HepG2 (cell line): ENCODE measurements around the gene MS4A15. TPM values are rescaled to one million over a fixed set of nuclear protein-coding genes. Genes with fewer than 3 reads are reported as not detected.

ENCODE experiments used
- ATAC-seq: fragments of 200-7000 bp; cut with Tn5 transposase; 3 replicates; pipeline ENCODE4 v1.9.1; 2020; ENCODE audit warnings: mild to moderate bottlenecking, moderate library complexity
- BruUV-seq: library from RNA; stranded (reverse); fragments of 400-500 nt; replicated peaks from 2 replicates; lab custom pipeline; 2021; lab: Mats Ljungman, UMichigan
- CTCF ChIA-PET: fragments of 300-600 bp; formaldehyde crosslinking; extraction: SDS; loops from one replicate; lab custom pipeline; 2021; ENCODE audit warnings: low total read pairs, inconsistent platforms, low intra/inter-chr PET ratio; lab: Yijun Ruan, JAX
- POLR2A ChIA-PET: fragments of 350-600 bp; sonication (Branson Sonifier 250); formaldehyde crosslinking; loops from one replicate; lab custom pipeline; 2020; ENCODE audit warnings: antibody characterized with exemption, inconsistent platforms; lab: Yijun Ruan, JAX
- DNase-seq: peaks from one replicate; pipeline ENCODE4 v3.0.0-alpha.2; 2015; ENCODE audit warnings: low spot score
- FAIRE-seq: peaks from 3 replicates; lab custom pipeline; 2011; peaks lifted over from hg19 to GRCh38; lab: Jason Lieb, UNC
- H2AFZ ChIP-seq: one replicate; pipeline ENCODE4 v1.6.1; 2011; ENCODE audit warnings: low read length, inconsistent platforms
- H3K27ac ChIP-seq: fragments of 300-600 bp; 3 replicates; pipeline ENCODE4 v1.8.0; 2011; ENCODE audit warnings: mixed run types, mild to moderate bottlenecking, mixed read lengths, low read length, inconsistent platforms; ENCODE audit not compliant: insufficient read depth; ENCODE audit errors: extremely low read length
- H3K27me3 ChIP-seq, 2 experiments: fragments of 200-600 bp in 1 of 2; 2 replicates in 1 of 2; 3 replicates in 1 of 2; pipeline versions ENCODE4 v1.6.0 to v1.8.0; 2011; ENCODE audit warnings: low read length in 2 of 2, mild to moderate bottlenecking in 2 of 2, moderate library complexity in 2 of 2, inconsistent platforms in 1 of 2; ENCODE audit not compliant: insufficient read depth in 2 of 2, control insufficient read depth in 1 of 2
- H3K36me3 ChIP-seq, 2 experiments: fragments of 200-600 bp in 1 of 2; replicated peaks in 1 of 2; 2 replicates in 1 of 2; 3 replicates in 1 of 2; pipeline versions ENCODE4 v1.5.1 to v1.8.0; 2011; ENCODE audit warnings: low read length in 2 of 2, inconsistent platforms in 1 of 2; ENCODE audit not compliant: insufficient read depth in 2 of 2, control insufficient read depth in 1 of 2
- H3K4me1 ChIP-seq: 2 replicates; pipeline ENCODE4 v1.5.1; 2012; ENCODE audit warnings: low read length, inconsistent platforms; ENCODE audit not compliant: insufficient read depth
- H3K4me2 ChIP-seq: 2 replicates; pipeline ENCODE4 v1.6.0; 2011; ENCODE audit warnings: low read depth, low read length, inconsistent platforms
- H3K4me3 ChIP-seq, 3 experiments: fragments of 200-600 bp in 1 of 3; sonication (generic), shearing (Covaris generic) in 1 of 3; replicated peaks in 1 of 3; 2 replicates each; pipeline ENCODE4 v1.5.1; 2011 to 2016; ENCODE audit warnings: low read length in 3 of 3, inconsistent platforms in 2 of 3, low read depth in 2 of 3, mild to moderate bottlenecking in 2 of 3, control low read depth in 1 of 3, mixed read lengths in 1 of 3; ENCODE audit not compliant: insufficient read depth in 1 of 3
- H3K79me2 ChIP-seq: one replicate; pipeline ENCODE4 v1.6.1; 2011; ENCODE audit warnings: low read length, inconsistent platforms; ENCODE audit not compliant: insufficient read depth
- H3K9ac ChIP-seq: 2 replicates; pipeline ENCODE4 v1.6.0; 2011; ENCODE audit warnings: mild to moderate bottlenecking, low read depth, low read length, inconsistent platforms; ENCODE audit not compliant: insufficient read depth
- H3K9me3 ChIP-seq: 2 replicates; pipeline ENCODE4 v1.5.1; 2012; ENCODE audit warnings: mild to moderate bottlenecking, low read length
- H4K20me1 ChIP-seq: 2 replicates; pipeline ENCODE4 v1.6.0; 2011; ENCODE audit warnings: inconsistent platforms, mild to moderate bottlenecking, low read length, moderate library complexity; ENCODE audit not compliant: insufficient read depth
- FOSL2 ChIP-seq: sonication (generic); formaldehyde crosslinking; IDR thresholded peaks from 2 replicates; pipeline ENCODE4 v1.4.0; 2020; ENCODE audit warnings: missing genetic modification reagents
- FOXK1 ChIP-seq: sonication (generic); formaldehyde crosslinking; IDR thresholded peaks from 2 replicates; pipeline ENCODE4 v1.4.0; 2020; ENCODE audit warnings: low read depth, missing genetic modification reagents, borderline replicate concordance
- HMG20A ChIP-seq: IDR thresholded peaks from 2 replicates; pipeline ENCODE4 v1.6.1; 2016; ENCODE audit warnings: borderline replicate concordance
- PAF1 ChIP-seq: IDR thresholded peaks from 2 replicates; pipeline ENCODE4 v1.6.1; 2016; ENCODE audit warnings: missing genetic modification reagents, missing compliant biosample characterization
- TSC22D2 ChIP-seq: sonication (generic); formaldehyde crosslinking; IDR thresholded peaks from 2 replicates; pipeline ENCODE4 v1.5.1; 2020; ENCODE audit warnings: missing genetic modification reagents, mild to moderate bottlenecking, borderline replicate concordance
- ZFP82 ChIP-seq: sonication (generic); formaldehyde crosslinking; IDR thresholded peaks from 2 replicates; pipeline ENCODE4 v1.5.1; 2020; ENCODE audit warnings: mild to moderate bottlenecking, missing genetic modification reagents, borderline replicate concordance
- ZNF232 ChIP-seq: sonication (generic); formaldehyde crosslinking; IDR thresholded peaks from 2 replicates; pipeline ENCODE4 v1.4.0; 2020; ENCODE audit warnings: missing genetic modification reagents, borderline replicate concordance
- ZNF264 ChIP-seq: sonication (generic); formaldehyde crosslinking; IDR thresholded peaks from 2 replicates; pipeline ENCODE4 v1.4.0; 2020; ENCODE audit warnings: missing genetic modification reagents
- ZNF282 ChIP-seq: fragments of 450-650 bp; IDR thresholded peaks from 2 replicates; pipeline ENCODE4 v1.6.1; 2018; ENCODE audit not compliant: partially characterized antibody
- ZNF556 ChIP-seq: sonication (generic); formaldehyde crosslinking; IDR thresholded peaks from 2 replicates; pipeline ENCODE4 v1.4.0; 2020; ENCODE audit warnings: mild to moderate bottlenecking, missing genetic modification reagents, borderline replicate concordance
- ZNF564 ChIP-seq: sonication (generic); formaldehyde crosslinking; IDR thresholded peaks from 2 replicates; pipeline ENCODE4 v1.8.1; 2023; ENCODE audit warnings: mild to moderate bottlenecking, missing genetic modification reagents
- ZNF841 ChIP-seq: sonication (generic); formaldehyde crosslinking; IDR thresholded peaks from 2 replicates; pipeline ENCODE4 v1.8.1; 2023; ENCODE audit warnings: missing genetic modification reagents, borderline replicate concordance
- WGBS: methylation state at CpG from one replicate; pipeline ENCODE4 v1.1.6; 2017; ENCODE audit warnings: low lambda C conversion rate; 5-methylcytosine and 5-hydroxymethylcytosine counted together
- in situ Hi-C: cut with HindIII; loops from 2 replicates; pipeline ENCODE4 v1.10.0; 2017; ENCODE audit warnings: low pct_unique_long_range_greater_than_20kb; ENCODE audit not compliant: extremely low pct_ligation_motif_present
- intact Hi-C: fragments of 100-400 bp; cut with micrococcal nuclease; formaldehyde crosslinking; loops from one replicate; pipeline ENCODE4 v1.10.0; 2022; ENCODE audit not compliant: unreplicated experiment
- polyA plus RNA-seq, 8 experiments: library from polyadenylated mRNA; depleted of rRNA in 3 of 8; stranded (reverse) in 7 of 8; unstranded in 1 of 8; fragments of >200 nt; fragmentation: Illumina TruSeq in 4 of 8; extraction: Trizol in 4 of 8; gene quantifications; 2 replicates each; pipeline versions ENCODE4 v1.2.1 to v1.2.3, GENCODE V29; 2011 to 2016; ENCODE audit warnings: low read depth in 4 of 8, missing spikeins in 1 of 8, mixed read lengths in 1 of 8; ENCODE audit not compliant: insufficient read depth in 1 of 8
- total RNA-seq, 5 experiments: library from RNA; depleted of rRNA; stranded (reverse); fragments of >200 nt; fragmentation: Illumina TruSeq; extraction: Trizol; gene quantifications; 2 replicates each; pipeline ENCODE4 v1.2.3, GENCODE V29; 2016; ENCODE audit warnings: low read depth in 1 of 5
- TF ChIP-seq, protein P1 (sequence below): sonication (generic); formaldehyde crosslinking; IDR thresholded peaks from 2 replicates; pipeline ENCODE4 v1.8.0; 2022; ENCODE audit warnings: missing genetic modification reagents, mild to moderate bottlenecking, inconsistent platforms, borderline replicate concordance

MS4A15 gene
- total and polyA plus RNA-seq, 2 of the 13 experiments (the other 11 are each of a cell fraction or from before 2014, with no cell fraction given), result not detected

DNA sequence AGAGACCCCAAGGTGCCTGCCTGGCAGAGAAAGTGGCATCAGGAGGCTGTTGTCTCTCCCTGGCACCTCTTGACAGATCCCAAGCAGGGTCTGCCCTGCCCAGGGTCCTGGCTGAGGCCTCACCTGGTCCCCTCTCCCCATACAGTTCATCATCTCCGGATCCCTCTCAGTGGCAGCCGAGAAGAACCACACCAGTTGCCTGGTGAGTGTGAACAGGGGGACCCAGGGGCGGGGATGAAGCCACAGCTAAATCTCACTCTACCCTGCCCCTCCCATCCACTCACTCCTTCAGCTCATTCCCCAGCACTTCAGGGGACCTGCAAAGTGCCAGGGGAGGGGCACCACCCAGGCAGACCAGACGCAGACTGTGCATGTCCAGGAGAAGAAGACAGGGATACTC, 14.5 kb downstream of the MS4A15 start (continued):
- TF ChIP-seq TSC22D2 (CRISPR knock-in tag) (no peak), ZNF264 (no peak), FOXK1 (CRISPR knock-in tag) (no peak), ZNF556 (CRISPR knock-in tag) (no peak), ZFP82 (CRISPR knock-in tag) (no peak), HMG20A (CRISPR knock-in tag) (no peak), ZNF282 (no peak), ZNF841 (CRISPR knock-in tag) (no peak), PAF1 (no peak), ZNF232 (CRISPR knock-in tag) (no peak)
- TF ChIP-seq, protein P1, sequence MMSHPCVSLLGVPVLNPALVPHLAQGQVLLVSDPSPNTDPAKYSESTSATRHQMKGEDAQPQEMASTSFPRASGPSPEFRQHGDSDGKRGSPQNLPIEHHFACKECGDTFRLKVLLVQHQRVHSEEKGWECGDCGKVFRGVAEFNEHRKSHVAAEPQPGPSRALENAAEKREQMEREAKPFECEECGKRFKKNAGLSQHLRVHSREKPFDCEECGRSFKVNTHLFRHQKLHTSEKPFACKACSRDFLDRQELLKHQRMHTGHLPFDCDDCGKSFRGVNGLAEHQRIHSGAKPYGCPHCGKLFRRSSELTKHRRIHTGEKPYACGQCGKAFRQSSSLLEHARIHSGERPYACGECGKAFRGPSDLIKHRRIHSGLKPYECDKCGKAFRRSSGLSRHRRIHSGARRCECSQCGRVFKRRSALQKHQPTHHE (CRISPR knock-in tag), result no peak

DNA sequence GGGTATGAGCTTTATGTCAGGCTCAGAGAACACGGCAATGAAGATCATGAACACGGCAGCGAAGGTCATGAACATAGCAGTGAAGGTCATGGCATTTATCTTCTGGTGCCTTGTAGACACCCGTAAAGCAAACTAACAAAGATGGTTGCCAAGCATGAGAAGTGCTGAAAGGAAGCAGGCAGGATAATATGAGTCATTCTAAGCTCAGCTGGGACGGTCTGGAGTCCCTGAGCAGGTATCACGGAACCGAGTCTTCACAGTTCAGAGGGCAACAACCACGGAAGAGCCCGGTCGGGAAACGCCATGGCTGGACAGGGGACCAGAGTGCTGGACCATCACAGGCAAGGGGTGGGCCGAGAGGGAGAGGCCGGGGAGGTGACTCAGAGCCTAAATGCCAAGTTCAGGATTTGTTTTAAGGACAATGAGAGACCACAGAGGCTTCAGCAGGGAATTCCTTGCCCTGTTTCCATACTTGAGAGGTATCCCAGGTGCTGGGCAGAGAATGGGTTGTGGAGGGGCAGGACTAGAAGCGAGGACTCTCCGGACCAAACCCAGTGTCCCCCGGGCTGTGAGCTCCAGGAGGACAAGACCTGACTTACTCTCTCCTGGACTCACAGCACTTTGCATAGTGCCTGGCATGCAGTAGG, 15.3 kb downstream of the MS4A15 start:
- H3K36me3 ChIP-seq, result no peaks in the 10 kb centered on the region
- no peak overlapping the region for H2AFZ ChIP-seq
- ChIA-PET POLR2A (no interaction called here), CTCF (no interaction called here)
- H3K79me2 ChIP-seq, result no peaks in the 10 kb centered on the region
- TF ChIP-seq FOSL2 (CRISPR knock-in tag) (0 out of 2 replicates have a peak, but pooled peaks have one; percentile 20), ZNF564 (CRISPR knock-in tag) (no peak)
- H3K4me2 ChIP-seq, result no peak overlapping the region
- DNase-seq (no peak), ATAC-seq (no peak), FAIRE-seq (no peak)
- 20% methylated on average over 14 of the region's 16 CpGs for WGBS
- no peak overlapping the region for H3K4me3 ChIP-seq
- intact Hi-C loops, result no loop called here
- no peaks in the 10 kb centered on the region for H3K9me3 ChIP-seq
- no peak overlapping the region for H3K27ac ChIP-seq
- in situ Hi-C loops, result no loop called here
- peaks cover 0 to 31% of the 10 kb centered on the region in 2 experiments; a peak in 2 of 5 replicates for H3K27me3 ChIP-seq
- BruUV-seq, result no TSS peak
- H4K20me1 ChIP-seq, result no peaks in the 10 kb centered on the region
- H3K9ac ChIP-seq, result no peak overlapping the region
- H3K4me1 ChIP-seq, result no peaks in the 10 kb centered on the region
